GM12865 (cell line): ENCODE data around the gene TMEM213.

Source experiments
- DNase-seq: peaks from one replicate; pipeline ENCODE4 v3.0.0; 2010; ENCODE audit warnings: low read depth
- H3K4me3 ChIP-seq: 2 replicates; pipeline ENCODE4 v1.5.1; 2011; ENCODE audit warnings: mild to moderate bottlenecking, low read depth, low read length, control low read depth
- TF ChIP-seq, protein P1 (sequence below): IDR thresholded peaks from 2 replicates; pipeline ENCODE4 v1.5.1; 2011; ENCODE audit warnings: low read length, control low read depth, low read depth, inconsistent platforms; ENCODE audit not compliant: insufficient read depth; ENCODE audit errors: missing control alignments

Gene TMEM213

DNA sequence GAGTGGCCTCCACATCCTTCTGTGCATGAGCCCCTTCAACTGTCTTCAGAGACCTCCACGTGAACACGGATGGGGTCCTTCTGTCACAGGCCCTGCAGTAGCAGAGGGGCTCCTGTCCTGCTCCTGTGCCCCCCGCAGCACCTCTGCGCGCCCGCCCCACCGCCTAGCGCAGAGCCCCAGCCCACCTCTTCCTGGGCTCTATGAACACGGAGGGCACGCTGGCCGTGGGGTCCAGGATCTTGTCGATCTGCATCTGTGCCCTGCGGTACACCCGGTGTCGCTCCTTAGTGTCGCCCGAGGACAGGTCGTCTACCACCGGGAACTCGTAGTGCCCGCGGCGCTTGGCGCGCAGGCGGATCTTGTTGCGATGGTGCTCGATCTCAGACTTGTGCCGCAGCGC, 71.6 kb downstream of the TMEM213 start:
- TF ChIP-seq, protein P1, sequence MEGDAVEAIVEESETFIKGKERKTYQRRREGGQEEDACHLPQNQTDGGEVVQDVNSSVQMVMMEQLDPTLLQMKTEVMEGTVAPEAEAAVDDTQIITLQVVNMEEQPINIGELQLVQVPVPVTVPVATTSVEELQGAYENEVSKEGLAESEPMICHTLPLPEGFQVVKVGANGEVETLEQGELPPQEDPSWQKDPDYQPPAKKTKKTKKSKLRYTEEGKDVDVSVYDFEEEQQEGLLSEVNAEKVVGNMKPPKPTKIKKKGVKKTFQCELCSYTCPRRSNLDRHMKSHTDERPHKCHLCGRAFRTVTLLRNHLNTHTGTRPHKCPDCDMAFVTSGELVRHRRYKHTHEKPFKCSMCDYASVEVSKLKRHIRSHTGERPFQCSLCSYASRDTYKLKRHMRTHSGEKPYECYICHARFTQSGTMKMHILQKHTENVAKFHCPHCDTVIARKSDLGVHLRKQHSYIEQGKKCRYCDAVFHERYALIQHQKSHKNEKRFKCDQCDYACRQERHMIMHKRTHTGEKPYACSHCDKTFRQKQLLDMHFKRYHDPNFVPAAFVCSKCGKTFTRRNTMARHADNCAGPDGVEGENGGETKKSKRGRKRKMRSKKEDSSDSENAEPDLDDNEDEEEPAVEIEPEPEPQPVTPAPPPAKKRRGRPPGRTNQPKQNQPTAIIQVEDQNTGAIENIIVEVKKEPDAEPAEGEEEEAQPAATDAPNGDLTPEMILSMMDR: no peak
- no peak for DNase-seq
- no peak overlapping the region for H3K4me3 ChIP-seq

DNA sequence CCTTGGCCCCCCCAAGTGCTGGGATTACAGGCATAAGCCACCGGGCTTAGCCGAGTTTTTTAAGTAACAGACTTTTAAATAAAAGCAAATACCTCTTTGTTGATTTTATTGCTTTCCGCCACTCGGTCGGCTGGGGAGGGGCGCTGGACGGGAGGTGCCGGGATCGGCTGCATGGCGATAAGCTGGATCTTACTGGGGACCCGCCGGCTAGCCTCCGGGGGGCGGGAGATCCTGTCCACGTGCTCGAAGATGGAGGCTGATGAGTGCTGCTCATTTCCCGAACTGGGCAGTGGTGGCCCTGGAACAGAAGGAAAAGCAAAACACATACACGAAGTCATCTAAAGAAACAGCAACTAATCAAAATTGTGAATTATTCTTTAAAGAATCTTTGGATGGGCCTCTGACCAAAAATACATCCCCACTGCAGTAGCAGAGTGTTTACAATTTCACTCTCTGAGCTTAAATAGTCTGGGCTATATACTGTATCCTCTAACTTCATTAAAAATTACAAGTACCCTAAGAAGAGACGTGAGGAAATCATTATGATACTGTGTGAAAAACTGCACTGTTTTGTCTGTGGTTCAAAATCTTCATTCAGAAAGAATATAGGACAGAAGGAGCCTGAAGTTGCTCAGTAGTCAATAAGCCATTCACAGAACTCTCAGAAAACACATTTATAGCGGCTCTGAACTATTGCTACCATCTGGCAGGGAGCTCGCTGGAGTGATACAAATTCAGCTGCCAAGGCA, 73.4 kb downstream of the TMEM213 start:
- no peak overlapping the region for H3K4me3 ChIP-seq
- DNase-seq: no peak
- TF ChIP-seq, protein P1: no peak

DNA sequence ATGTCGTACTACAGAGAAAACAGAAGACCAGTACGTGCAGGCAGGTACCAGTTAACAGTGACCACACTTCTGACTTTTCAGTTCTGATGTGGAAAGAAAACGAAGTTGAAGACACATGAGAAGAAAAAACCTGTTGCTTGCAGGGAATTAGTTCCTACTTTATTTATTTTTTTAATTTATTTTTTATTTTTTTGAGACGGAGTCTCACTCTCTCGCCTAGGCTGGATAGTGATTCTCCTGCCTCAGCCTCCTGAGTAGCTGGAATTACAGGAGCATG, 74.0 kb downstream of the TMEM213 start:
- no peak for DNase-seq
- no peak overlapping the region for H3K4me3 ChIP-seq
- TF ChIP-seq, protein P1: no peak

DNA sequence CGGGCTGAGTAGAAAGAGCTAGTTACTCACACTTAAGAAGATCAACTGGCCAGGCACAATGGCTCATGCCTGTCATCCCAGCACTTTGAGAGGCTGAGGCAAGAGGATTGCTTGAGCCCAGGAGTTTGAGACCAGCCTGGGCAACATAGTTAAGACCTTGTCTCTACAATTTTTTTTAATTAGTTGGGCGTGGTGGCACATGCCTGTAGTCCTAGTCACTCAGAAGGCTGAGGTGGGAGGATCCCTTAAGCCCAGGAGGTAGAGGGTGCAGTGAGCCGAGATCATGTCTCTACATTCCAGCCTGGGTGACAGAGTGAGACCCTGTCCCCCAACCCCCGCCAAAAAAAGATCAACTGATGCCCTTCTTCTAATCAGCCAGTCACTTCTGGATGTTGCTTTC, 74.8 kb downstream of the TMEM213 start:
- no peak for DNase-seq
- no peak overlapping the region for H3K4me3 ChIP-seq
- TF ChIP-seq, protein P1: no peak

DNA sequence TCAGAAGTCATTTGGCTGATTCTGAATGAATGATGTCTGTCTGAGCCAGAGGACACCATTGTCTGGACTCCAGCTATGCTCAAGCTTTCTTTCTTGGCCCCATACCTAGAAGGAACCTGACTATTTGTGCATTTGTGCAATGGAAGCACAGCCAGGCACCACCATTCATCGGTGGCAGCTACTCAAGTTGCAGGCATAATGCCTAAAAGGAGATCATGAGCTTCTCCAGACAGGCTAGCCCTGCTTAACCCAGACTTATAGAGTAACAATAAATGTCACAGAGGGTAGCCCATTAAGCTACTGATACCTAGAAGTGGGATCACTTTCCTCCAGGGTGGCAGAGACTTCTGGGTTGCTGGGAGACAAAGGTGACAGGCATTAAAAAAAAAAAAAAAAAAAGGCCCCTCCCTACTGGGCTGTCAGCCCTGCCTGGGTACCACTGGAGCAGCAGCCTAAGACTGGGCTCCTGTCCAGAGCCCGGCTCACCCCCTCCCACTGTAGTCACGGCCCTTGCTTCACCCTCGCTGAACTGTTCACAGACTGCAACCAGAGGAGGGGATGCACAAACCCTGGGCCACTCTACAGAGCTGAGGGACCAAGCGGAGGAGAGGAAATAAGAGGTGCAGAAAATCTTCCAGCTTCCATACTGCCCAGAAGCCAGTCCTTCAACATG, 75.6 kb downstream of the TMEM213 start:
- DNase-seq: no peak
- TF ChIP-seq, protein P1: no peak
- H3K4me3 ChIP-seq: no peak overlapping the region

DNA sequence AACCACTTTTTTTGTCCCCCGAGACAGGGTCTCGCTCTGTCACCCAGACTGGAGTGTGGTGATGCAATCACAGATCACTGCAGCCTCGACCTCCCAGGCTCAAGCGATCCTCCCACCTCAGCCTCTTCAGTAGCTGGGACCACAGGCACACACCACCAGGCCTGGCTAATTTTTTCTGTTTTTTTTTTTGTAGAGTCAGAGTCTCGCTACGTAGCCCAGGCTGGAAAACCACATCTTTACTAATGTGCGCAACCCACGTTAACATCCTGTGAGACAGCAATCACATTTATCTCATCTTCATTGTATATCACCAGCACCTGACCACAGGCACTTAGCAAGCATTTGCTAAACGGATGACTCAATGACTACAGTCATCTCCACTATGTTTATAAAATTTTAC, 78.0 kb downstream of the TMEM213 start:
- DNase-seq: no peak
- TF ChIP-seq, protein P1: no peak
- H3K4me3 ChIP-seq: no peak overlapping the region

DNA sequence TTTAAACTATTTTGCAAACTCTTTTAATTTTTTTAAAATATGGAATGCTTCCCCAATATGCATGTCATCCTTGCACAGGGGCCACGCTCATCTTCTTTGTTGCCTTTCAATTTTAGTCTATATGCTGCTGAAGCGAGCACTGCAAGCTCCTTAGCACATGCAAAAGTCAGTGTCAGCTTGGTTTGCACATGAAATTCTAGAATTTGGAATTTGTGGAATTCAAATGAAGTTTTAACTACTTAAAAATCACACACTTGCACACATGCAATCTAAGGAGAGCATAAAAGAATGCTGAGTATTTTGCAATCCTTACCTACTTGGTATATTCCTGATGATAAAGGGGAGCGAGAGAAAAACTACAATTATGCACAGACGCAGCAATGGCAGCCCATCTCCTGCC, 78.5 kb downstream of the TMEM213 start:
- TF ChIP-seq, protein P1: no peak
- H3K4me3 ChIP-seq: no peak overlapping the region
- no peak for DNase-seq
